IMR-90 (cell line): ENCODE measurements around the gene ATRNL1. TPM values are rescaled to one million over a fixed set of nuclear protein-coding genes. Genes with fewer than 3 reads are reported as not detected.

Experiments used
- ATAC-seq: fragments of 200-7000 bp; cut with Tn5 transposase; 2 replicates; pipeline ENCODE4 v1.9.1; 2020; ENCODE audit warnings: low read depth, mild to moderate bottlenecking, moderate library complexity
- BruUV-seq: library from RNA; stranded (reverse); fragments of 400-500 nt; replicated peaks from 2 replicates; lab custom pipeline; 2021; lab: Mats Ljungman, UMichigan
- CTCF ChIA-PET: fragments of 300-600 bp; formaldehyde crosslinking; extraction: SDS; loops from one replicate; lab custom pipeline; 2021; ENCODE audit warnings: antibody characterized with exemption; lab: Yijun Ruan, JAX
- POLR2A ChIA-PET: fragments of 300-600 bp; sonication (Branson Sonifier 250); formaldehyde crosslinking; loops from one replicate; lab custom pipeline; 2022; ENCODE audit warnings: antibody characterized with exemption; ENCODE audit not compliant: unreplicated experiment; lab: Charles Lee
- DNase-seq: peaks from one replicate; pipeline ENCODE4 v3.0.0; 2013
- H2AFZ ChIP-seq: replicated peaks from 2 replicates; pipeline ENCODE3; 2013; ENCODE audit warnings: low read length, mild to moderate bottlenecking; ENCODE audit not compliant: poor library complexity
- H2AK5ac ChIP-seq: 2 replicates; pipeline ENCODE4 v1.6.1; 2013; ENCODE audit warnings: low read depth, low read length, inconsistent platforms
- H2AK9ac ChIP-seq: replicated peaks from 2 replicates; pipeline ENCODE3; 2013; ENCODE audit warnings: mild to moderate bottlenecking, low read depth, low read length, moderate library complexity; ENCODE audit not compliant: poor library complexity
- H2BK120ac ChIP-seq: 2 replicates; pipeline ENCODE4 v1.6.1; 2013; ENCODE audit warnings: low read depth, low read length, inconsistent platforms
- H2BK15ac ChIP-seq: 3 replicates; pipeline ENCODE4 v1.6.1; 2013; ENCODE audit warnings: low read depth, low read length, inconsistent platforms
- H2BK20ac ChIP-seq: 2 replicates; pipeline ENCODE4 v1.6.1; 2013; ENCODE audit warnings: low read depth, mild to moderate bottlenecking, inconsistent platforms, low read length, moderate library complexity
- H2BK5ac ChIP-seq: 2 replicates; pipeline ENCODE4 v1.6.1; 2013; ENCODE audit warnings: mild to moderate bottlenecking, low read depth, low read length, inconsistent platforms; ENCODE audit not compliant: poor library complexity, severe bottlenecking
- H3K14ac ChIP-seq: replicated peaks from 2 replicates; pipeline ENCODE4 v1.6.1; 2013; ENCODE audit warnings: low read depth, low read length, inconsistent platforms
- H3K18ac ChIP-seq: 2 replicates; pipeline ENCODE4 v1.6.1; 2013; ENCODE audit warnings: low read depth, low read length, control low read depth
- H3K23ac ChIP-seq: 2 replicates; pipeline ENCODE4 v1.6.1; 2013; ENCODE audit warnings: low read depth, low read length, inconsistent platforms
- H3K27ac ChIP-seq: 2 replicates; pipeline ENCODE4 v1.5.1; 2013; ENCODE audit warnings: mild to moderate bottlenecking, control low read depth, low read length; ENCODE audit not compliant: insufficient read depth
- H3K27me3 ChIP-seq: 2 replicates; pipeline ENCODE4 v1.6.1; 2013; ENCODE audit warnings: low read length; ENCODE audit not compliant: control insufficient read depth, insufficient read depth
- H3K36me3 ChIP-seq: 2 replicates; pipeline ENCODE4 v1.6.1; 2013; ENCODE audit warnings: low read length, mixed read lengths; ENCODE audit not compliant: control insufficient read depth, insufficient read depth
- H3K4ac ChIP-seq: 2 replicates; pipeline ENCODE4 v1.6.1; 2013; ENCODE audit warnings: low read depth, low read length, inconsistent platforms
- H3K4me1 ChIP-seq: 2 replicates; pipeline ENCODE4 v1.6.1; 2013; ENCODE audit warnings: low read length, mixed read lengths; ENCODE audit not compliant: control insufficient read depth, insufficient read depth
- H3K4me2 ChIP-seq: 2 replicates; pipeline ENCODE4 v1.6.1; 2013; ENCODE audit warnings: low read depth, mild to moderate bottlenecking, control low read depth, low read length, moderate library complexity
- H3K4me3 ChIP-seq: 2 replicates; pipeline ENCODE4 v1.5.1; 2013; ENCODE audit warnings: low read depth, mild to moderate bottlenecking, control low read depth, low read length, moderate library complexity; ENCODE audit not compliant: insufficient read depth
- H3K56ac ChIP-seq: 2 replicates; pipeline ENCODE4 v1.6.1; 2013; ENCODE audit warnings: low read length, inconsistent platforms; ENCODE audit not compliant: insufficient read depth; ENCODE audit errors: extremely low read depth
- H3K79me1 ChIP-seq, 2 experiments: 2 replicates each; pipeline ENCODE4 v1.6.1; 2013; ENCODE audit warnings: low read length in 2 of 2, inconsistent platforms in 1 of 2, low read depth in 1 of 2
- H3K9ac ChIP-seq: 2 replicates; pipeline ENCODE4 v1.6.1; 2013; ENCODE audit warnings: low read depth, low read length, control low read depth
- H3K9me1 ChIP-seq: 2 replicates; pipeline ENCODE4 v1.6.1; 2013; ENCODE audit warnings: low read length, inconsistent platforms; ENCODE audit not compliant: insufficient read depth
- H3K9me3 ChIP-seq: 2 replicates; pipeline ENCODE4 v1.6.1; 2013; ENCODE audit warnings: low read length; ENCODE audit not compliant: control insufficient read depth, insufficient read depth
- H4K20me1 ChIP-seq: 2 replicates; pipeline ENCODE4 v1.6.1; 2013; ENCODE audit warnings: low read length, inconsistent platforms; ENCODE audit not compliant: insufficient read depth
- H4K5ac ChIP-seq: 2 replicates; pipeline ENCODE4 v1.6.1; 2013; ENCODE audit warnings: mild to moderate bottlenecking, low read depth, low read length, control low read depth
- H4K8ac ChIP-seq, 2 experiments: 2 replicates each; pipeline ENCODE4 v1.6.1; 2013; ENCODE audit warnings: low read depth in 2 of 2, low read length in 2 of 2, control low read depth in 1 of 2, inconsistent platforms in 1 of 2
- H4K91ac ChIP-seq: 2 replicates; pipeline ENCODE4 v1.6.1; 2013; ENCODE audit warnings: low read depth, low read length, inconsistent platforms; ENCODE audit not compliant: insufficient read depth
- CEBPB ChIP-seq: IDR thresholded peaks from 2 replicates; pipeline ENCODE4 v1.6.1; 2012; ENCODE audit warnings: low read depth, low read length, improper control_type of control experiment
- CHD1 ChIP-seq: IDR thresholded peaks from 2 replicates; pipeline ENCODE4 v1.6.1; 2012; ENCODE audit warnings: low read depth, low read length, improper control_type of control experiment
- ELK1 ChIP-seq: fragments of 150-350 bp; IDR thresholded peaks from 2 replicates; pipeline ENCODE4 v1.6.1; 2016; ENCODE audit warnings: low read depth, mild to moderate bottlenecking, low read length, moderate library complexity, borderline replicate concordance
- FOS ChIP-seq: fragments of 150-350 bp; IDR thresholded peaks from 2 replicates; pipeline ENCODE4 v1.6.1; 2016; ENCODE audit warnings: low read depth, low read length
- MXI1 ChIP-seq: IDR thresholded peaks from 2 replicates; pipeline ENCODE4 v1.6.1; 2012; ENCODE audit warnings: low read depth, mild to moderate bottlenecking, low read length, moderate library complexity, borderline replicate concordance
- POLR2A ChIP-seq: IDR thresholded peaks from 2 replicates; pipeline ENCODE4 v1.6.1; 2012; ENCODE audit warnings: mild to moderate bottlenecking, low read depth, low read length
- RAD21 ChIP-seq: IDR thresholded peaks from 2 replicates; pipeline ENCODE4 v1.6.1; 2012; ENCODE audit warnings: low read length, improper control_type of control experiment
- RCOR1 ChIP-seq: IDR thresholded peaks from 2 replicates; pipeline ENCODE4 v1.6.1; 2012; ENCODE audit warnings: mild to moderate bottlenecking, low read length, improper control_type of control experiment; ENCODE audit not compliant: insufficient replicate concordance
- RFX5 ChIP-seq: IDR thresholded peaks from 2 replicates; pipeline ENCODE4 v1.8.0; 2012; ENCODE audit warnings: low read depth, mild to moderate bottlenecking, low read length, moderate library complexity
- WGBS, 2 experiments: methylation state at CpG; one replicate each; pipeline versions ENCODE4 v1.1.5 to v1.1.7; 2013; ENCODE audit warnings: missing lambda C conversion rate in 2 of 2; ENCODE audit not compliant: insufficient read length in 1 of 2; ENCODE audit errors: extremely low coverage in 2 of 2; 5-methylcytosine and 5-hydroxymethylcytosine counted together
- dilution Hi-C: fragments of 300-500 bp; cut with HindIII; formaldehyde crosslinking; loops from one replicate; pipeline ENCODE4 v1.14.3; 2018; ENCODE audit warnings: low sequenced_read_pairs; ENCODE audit not compliant: unreplicated experiment
- in situ Hi-C: fragments of 300-500 bp; cut with MboI; formaldehyde crosslinking; loops from 3 replicates; pipeline ENCODE4 v1.14.3; 2019; ENCODE audit warnings: low sequenced_read_pairs, inconsistent platforms, mixed read lengths
- intact Hi-C: fragments of 100-400 bp; cut with micrococcal nuclease; formaldehyde crosslinking; loops from 2 replicates; pipeline ENCODE4 v1.10.0; 2022
- polyA plus RNA-seq, 3 experiments: library from polyadenylated mRNA; depleted of rRNA; stranded (reverse); fragments of >200 nt; gene quantifications; 2 replicates each; pipeline ENCODE4 v1.2.3, GENCODE V29; 2012; ENCODE audit warnings: low replicate concordance in 1 of 3
- total RNA-seq: library from RNA; depleted of rRNA; stranded (reverse); fragments of >200 nt; gene quantifications from 2 replicates; pipeline ENCODE4 v1.2.3, GENCODE V29; 2012
- TF ChIP-seq, protein P1 (sequence below): conservative IDR thresholded peaks from 2 replicates; pipeline ENCODE4 v1.5.1; 2012; ENCODE audit warnings: mild to moderate bottlenecking, low read depth, low read length, improper control_type of control experiment

Gene ATRNL1
- total and polyA plus RNA-seq, 2 of the 4 experiments (the other 2 are of a cell fraction): 0.18 to 0.19 TPM

- TF ChIP-seq, protein P1, sequence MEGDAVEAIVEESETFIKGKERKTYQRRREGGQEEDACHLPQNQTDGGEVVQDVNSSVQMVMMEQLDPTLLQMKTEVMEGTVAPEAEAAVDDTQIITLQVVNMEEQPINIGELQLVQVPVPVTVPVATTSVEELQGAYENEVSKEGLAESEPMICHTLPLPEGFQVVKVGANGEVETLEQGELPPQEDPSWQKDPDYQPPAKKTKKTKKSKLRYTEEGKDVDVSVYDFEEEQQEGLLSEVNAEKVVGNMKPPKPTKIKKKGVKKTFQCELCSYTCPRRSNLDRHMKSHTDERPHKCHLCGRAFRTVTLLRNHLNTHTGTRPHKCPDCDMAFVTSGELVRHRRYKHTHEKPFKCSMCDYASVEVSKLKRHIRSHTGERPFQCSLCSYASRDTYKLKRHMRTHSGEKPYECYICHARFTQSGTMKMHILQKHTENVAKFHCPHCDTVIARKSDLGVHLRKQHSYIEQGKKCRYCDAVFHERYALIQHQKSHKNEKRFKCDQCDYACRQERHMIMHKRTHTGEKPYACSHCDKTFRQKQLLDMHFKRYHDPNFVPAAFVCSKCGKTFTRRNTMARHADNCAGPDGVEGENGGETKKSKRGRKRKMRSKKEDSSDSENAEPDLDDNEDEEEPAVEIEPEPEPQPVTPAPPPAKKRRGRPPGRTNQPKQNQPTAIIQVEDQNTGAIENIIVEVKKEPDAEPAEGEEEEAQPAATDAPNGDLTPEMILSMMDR: no peak
- TF ChIP-seq RAD21 (no peak), FOS (no peak), POLR2A (no peak), CHD1 (no peak), RCOR1 (no peak), ELK1 (no peak), RFX5 (no peak), MXI1 (no peak), CEBPB (no peak)
- H3K18ac ChIP-seq: no peak overlapping the region
- no peak overlapping the region for H3K4me2 ChIP-seq
- H3K36me3 ChIP-seq: no peaks in the 10 kb centered on the region
- H2BK20ac ChIP-seq: no peak overlapping the region
- POLR2A ChIA-PET: no interaction called here
- H2BK15ac ChIP-seq: no peak overlapping the region
- no peak for ATAC-seq
- CTCF ChIA-PET: no interaction called here
- dilution Hi-C loops: no loop called here
- no peak overlapping the region for H3K56ac ChIP-seq
- H2AFZ ChIP-seq: no peak overlapping the region
- in situ Hi-C loops: no loop called here
- H3K4ac ChIP-seq: no peak overlapping the region
- no peaks in the 10 kb centered on the region for H3K4me1 ChIP-seq
- no peak overlapping the region for H2AK9ac ChIP-seq
- H3K9me1 ChIP-seq: no peaks in the 10 kb centered on the region
- DNase-seq: no peak
- no peak overlapping the region for H2AK5ac ChIP-seq
- no peak overlapping the region for H2BK5ac ChIP-seq
- peaks cover 6% of the 10 kb centered on the region for H3K27me3 ChIP-seq
- H3K27ac ChIP-seq: no peak overlapping the region
- no peak overlapping the region for H3K4me3 ChIP-seq
- no peak overlapping the region for H3K14ac ChIP-seq
- no peak overlapping the region for H2BK120ac ChIP-seq
- no peak overlapping the region for H4K91ac ChIP-seq
- H3K9me3 ChIP-seq: no peaks in the 10 kb centered on the region
- H4K8ac ChIP-seq: no peak overlapping the region
- no peak overlapping the region for H3K23ac ChIP-seq
- intact Hi-C loops: no loop called here
- BruUV-seq: no TSS peak
- H4K5ac ChIP-seq: no peak overlapping the region
- no peak overlapping the region for H3K9ac ChIP-seq
- 86% methylated on average over 10 of the region's 11 CpGs; no CpG with 5 or more reads in 1 of the 2 experiments for WGBS, 2 experiments
- no peaks in the 10 kb centered on the region for H4K20me1 ChIP-seq
- H3K79me1 ChIP-seq: no peaks in the 10 kb centered on the region
These were observed 879.3 kb downstream of the ATRNL1 start for GRCh38 chr10:115972426-115972825.
